Hepatocyte (in vitro differentiated cells): ENCODE measurements around the gene WSCD2. TPM values are rescaled to one million over a fixed set of nuclear protein-coding genes. Genes with fewer than 3 reads are reported as not detected.

Source experiments
- DNase-seq: peaks from one replicate; pipeline ENCODE4 v3.0.0-alpha.2; 2016; ENCODE audit warnings: low spot score
- H2AFZ ChIP-seq: fragments of 200-600 bp; sonication (generic); 2 replicates; pipeline ENCODE4 v1.6.0; 2016; ENCODE audit warnings: antibody characterized with exemption, mild to moderate bottlenecking
- H3K27ac ChIP-seq: fragments of 200-600 bp; sonication (generic); 2 replicates; pipeline ENCODE4 v1.5.1; 2016; ENCODE audit warnings: mild to moderate bottlenecking
- H3K27me3 ChIP-seq: fragments of 200-600 bp; sonication (generic); 2 replicates; pipeline ENCODE4 v1.6.1; 2016
- H3K36me3 ChIP-seq: fragments of 200-600 bp; sonication (generic); replicated peaks from 2 replicates; pipeline ENCODE4 v1.5.1; 2016; ENCODE audit warnings: low read depth; ENCODE audit not compliant: insufficient read depth
- H3K4me1 ChIP-seq: fragments of 200-600 bp; sonication (generic); 2 replicates; pipeline ENCODE4 v1.5.1; 2016; ENCODE audit warnings: mild to moderate bottlenecking, moderate library complexity; ENCODE audit not compliant: insufficient read depth
- H3K4me2 ChIP-seq: fragments of 200-600 bp; sonication (generic); 2 replicates; pipeline ENCODE4 v1.6.0; 2016
- H3K4me3 ChIP-seq: fragments of 200-600 bp; sonication (generic); 2 replicates; pipeline ENCODE4 v1.5.1; 2016; ENCODE audit warnings: mild to moderate bottlenecking
- H3K79me2 ChIP-seq: fragments of 200-600 bp; sonication (generic); 2 replicates; pipeline ENCODE4 v1.6.0; 2017; ENCODE audit warnings: mild to moderate bottlenecking
- H3K9me2 ChIP-seq: fragments of 200-600 bp; sonication (generic); replicated peaks from 2 replicates; pipeline ENCODE4 v1.6.0; 2017; ENCODE audit warnings: mild to moderate bottlenecking; ENCODE audit not compliant: insufficient read depth
- H3K9me3 ChIP-seq: fragments of 200-600 bp; sonication (generic); 2 replicates; pipeline ENCODE4 v1.5.1; 2016; ENCODE audit warnings: low read depth, mild to moderate bottlenecking
- H4K20me1 ChIP-seq: fragments of 200-600 bp; sonication (generic); 2 replicates; pipeline ENCODE4 v1.6.0; 2016; ENCODE audit warnings: mild to moderate bottlenecking; ENCODE audit not compliant: insufficient read depth, poor library complexity, severe bottlenecking
- CTCF ChIP-seq: fragments of 200-600 bp; sonication (generic); IDR thresholded peaks from 2 replicates; pipeline ENCODE4 v1.5.1; 2016; ENCODE audit warnings: antibody characterized with exemption, mild to moderate bottlenecking; ENCODE audit not compliant: poor library complexity
- EZH2 ChIP-seq: fragments of 200-600 bp; sonication (generic); IDR thresholded peaks from 2 replicates; pipeline ENCODE4 v1.6.1; 2016; ENCODE audit warnings: antibody characterized with exemption, mild to moderate bottlenecking, borderline replicate concordance
- EZH2phosphoT487 ChIP-seq: fragments of 200-600 bp; sonication (generic); IDR thresholded peaks from one replicate; pipeline ENCODE4 v1.6.1; 2018; ENCODE audit warnings: antibody characterized with exemption, mild to moderate bottlenecking, low read depth, moderate library complexity; ENCODE audit not compliant: unreplicated experiment, severe bottlenecking
- WGBS: methylation state at CpG from one replicate; pipeline ENCODE4 v1.1.6; 2016; ENCODE audit warnings: low lambda C conversion rate; ENCODE audit errors: missing lambda C conversion rate; 5-methylcytosine and 5-hydroxymethylcytosine counted together
- polyA plus RNA-seq: library from polyadenylated mRNA; unstranded; fragments of >200 nt; fragmentation: Nextera tagmentation; extraction: Ambion mirVana; gene quantifications from 2 replicates; pipeline ENCODE4 v1.2.1, GENCODE V29; 2016
- total RNA-seq: library from RNA; depleted of rRNA; stranded (reverse); fragments of >200 nt; gene quantifications from 2 replicates; pipeline ENCODE4 v1.2.3, GENCODE V29; 2014

The WSCD2 gene
- total and polyA plus RNA-seq, 2 experiments from 2014 or later: 4.2 to 4.3 TPM

- Histone ChIP-seq H3K4me2 (no peak overlapping the region), H3K4me3 (no peak overlapping the region), H2AFZ (no peak overlapping the region), H3K9me2 (no peaks in the 10 kb centered on the region), H3K9me3 (no peaks in the 10 kb centered on the region), H3K4me1 (no peaks in the 10 kb centered on the region), H3K27me3 (peaks cover 5% of the 10 kb centered on the region), H3K79me2 (no peaks in the 10 kb centered on the region), H3K36me3 (no peaks in the 10 kb centered on the region), H4K20me1 (no peaks in the 10 kb centered on the region), H3K27ac (no peak overlapping the region)
- TF ChIP-seq CTCF: no peak
- no peak for TF ChIP-seq EZH2phosphoT487
- TF ChIP-seq EZH2: no peak
- DNase-seq: no peak
- 80% methylated on average over 2 of the region's 2 CpGs for WGBS
Observed at GRCh38 chr12:108094056-108094649, 34.9 kb upstream of the WSCD2 start.

- peaks cover 5% of the 10 kb centered on the region for H3K27me3 ChIP-seq
- no peak overlapping the region for H3K4me2 ChIP-seq
- H3K27ac ChIP-seq: no peak overlapping the region
- H3K4me1 ChIP-seq: no peaks in the 10 kb centered on the region
- no peak for DNase-seq
- H3K4me3 ChIP-seq: no peak overlapping the region
- 87% methylated on average over 3 of the region's 3 CpGs for WGBS
- no peaks in the 10 kb centered on the region for H3K9me2 ChIP-seq
- no peaks in the 10 kb centered on the region for H4K20me1 ChIP-seq
- H2AFZ ChIP-seq: no peak overlapping the region
- H3K79me2 ChIP-seq: no peaks in the 10 kb centered on the region
- TF ChIP-seq CTCF (no peak), EZH2phosphoT487 (no peak)
- H3K36me3 ChIP-seq: no peaks in the 10 kb centered on the region
- H3K9me3 ChIP-seq: no peaks in the 10 kb centered on the region
Observed at GRCh38 chr12:108097160-108097911, 31.8 kb upstream of the WSCD2 start.

- Histone ChIP-seq H3K9me2 (no peaks in the 10 kb centered on the region), H3K36me3 (no peaks in the 10 kb centered on the region), H4K20me1 (no peaks in the 10 kb centered on the region), H3K27ac (no peak overlapping the region), H3K9me3 (no peaks in the 10 kb centered on the region), H3K4me2 (no peak overlapping the region), H3K27me3 (peaks cover 5% of the 10 kb centered on the region), H3K4me1 (no peaks in the 10 kb centered on the region), H3K79me2 (no peaks in the 10 kb centered on the region), H3K4me3 (no peak overlapping the region), H2AFZ (no peak overlapping the region)
- 94% methylated on average over 8 of the region's 8 CpGs for WGBS
- no peak for TF ChIP-seq EZH2phosphoT487
- no peak for TF ChIP-seq EZH2
- no peak for TF ChIP-seq CTCF
- DNase-seq: no peak
Observed at GRCh38 chr12:108098374-108098773, 30.7 kb upstream of the WSCD2 start.
